Parathyroid adenoma (tissue), 2 donors: ENCODE data around the gene NEO1.

Experiments
- H2AFZ ChIP-seq: fragments of 300-600 bp; sonication (generic); one replicate; pipeline ENCODE4 v1.7.0; 2017; ENCODE audit warnings: antibody characterized with exemption, mild to moderate bottlenecking
- H3K27ac ChIP-seq: fragments of 300-600 bp; sonication (generic); one replicate; pipeline ENCODE4 v1.7.0; 2017
- H3K27me3 ChIP-seq: fragments of 300-600 bp; sonication (generic); one replicate; pipeline ENCODE4 v1.7.0; 2017; ENCODE audit warnings: low read length; ENCODE audit not compliant: control insufficient read depth, insufficient read depth
- H3K36me3 ChIP-seq: fragments of 300-600 bp; sonication (generic); one replicate; pipeline ENCODE4 v1.7.0; 2017; ENCODE audit warnings: low read length; ENCODE audit not compliant: control insufficient read depth, insufficient read depth
- H3K4me1 ChIP-seq: fragments of 300-600 bp; sonication (generic); one replicate; pipeline ENCODE4 v1.7.0; 2017; ENCODE audit warnings: control low read depth
- H3K4me2 ChIP-seq: fragments of 300-600 bp; sonication (generic); one replicate; pipeline ENCODE4 v1.7.0; 2017; ENCODE audit warnings: low read length
- H3K4me3 ChIP-seq: fragments of 300-600 bp; sonication (generic); one replicate; pipeline ENCODE4 v1.7.0; 2017; ENCODE audit warnings: low read depth, low read length
- H3K79me2 ChIP-seq: fragments of 300-600 bp; sonication (generic); one replicate; pipeline ENCODE4 v1.7.0; 2017; ENCODE audit warnings: control low read depth
- H3K9ac ChIP-seq: fragments of 300-600 bp; sonication (generic); one replicate; pipeline ENCODE4 v1.7.0; 2017; ENCODE audit warnings: mild to moderate bottlenecking
- H3K9me3 ChIP-seq: fragments of 300-600 bp; sonication (generic); one replicate; pipeline ENCODE4 v1.7.0; 2017; ENCODE audit warnings: low read length; ENCODE audit not compliant: control insufficient read depth
- CTCF ChIP-seq: fragments of 300-600 bp; sonication (generic); IDR thresholded peaks from one replicate; pipeline ENCODE4 v1.7.0; 2017; ENCODE audit warnings: antibody characterized with exemption, mild to moderate bottlenecking
- donor health status: primary hyperparathyroidism.

The NEO1 gene

GRCh38 chr15:73054417-73054953, 2.2 kb downstream of the NEO1 start:
- Histone ChIP-seq H3K4me2 (no peak overlapping the region), H3K9me3 (no peaks in the 10 kb centered on the region), H3K27me3 (no peaks in the 10 kb centered on the region), H3K4me3 (peak overlapping the region; percentile 20), H2AFZ (no peak overlapping the region), H3K79me2 (no peaks in the 10 kb centered on the region), H3K9ac (no peak overlapping the region), H3K36me3 (no peaks in the 10 kb centered on the region), H3K27ac (no peak overlapping the region), H3K4me1 (peaks cover 4% of the 10 kb centered on the region)
- no peak for TF ChIP-seq CTCF

- Histone ChIP-seq H3K4me3 (no peak overlapping the region), H3K27ac (no peak overlapping the region), H3K4me2 (no peak overlapping the region), H3K9ac (no peak overlapping the region), H3K36me3 (no peaks in the 10 kb centered on the region), H3K27me3 (no peaks in the 10 kb centered on the region), H3K9me3 (no peaks in the 10 kb centered on the region), H2AFZ (no peak overlapping the region), H3K4me1 (no peaks in the 10 kb centered on the region), H3K79me2 (no peaks in the 10 kb centered on the region)
- no peak for TF ChIP-seq CTCF
These were observed 4.2 kb downstream of the NEO1 start for GRCh38 chr15:73056460-73056859.

GRCh38 chr15:73058437-73058836, 6.2 kb downstream of the NEO1 start:
- H3K4me1 ChIP-seq: no peaks in the 10 kb centered on the region
- no peak overlapping the region for H2AFZ ChIP-seq
- no peaks in the 10 kb centered on the region for H3K9me3 ChIP-seq
- no peak overlapping the region for H3K4me3 ChIP-seq
- no peak for TF ChIP-seq CTCF
- H3K36me3 ChIP-seq: no peaks in the 10 kb centered on the region
- no peaks in the 10 kb centered on the region for H3K27me3 ChIP-seq
- no peak overlapping the region for H3K4me2 ChIP-seq
- no peak overlapping the region for H3K9ac ChIP-seq
- no peak overlapping the region for H3K27ac ChIP-seq
- H3K79me2 ChIP-seq: no peaks in the 10 kb centered on the region

- no peaks in the 10 kb centered on the region for H3K9me3 ChIP-seq
- H3K4me1 ChIP-seq: no peaks in the 10 kb centered on the region
- no peak overlapping the region for H3K9ac ChIP-seq
- H2AFZ ChIP-seq: no peak overlapping the region
- no peak overlapping the region for H3K27ac ChIP-seq
- no peak overlapping the region for H3K4me3 ChIP-seq
- H3K27me3 ChIP-seq: no peaks in the 10 kb centered on the region
- no peak overlapping the region for H3K4me2 ChIP-seq
- no peak for TF ChIP-seq CTCF
- H3K36me3 ChIP-seq: no peaks in the 10 kb centered on the region
- no peaks in the 10 kb centered on the region for H3K79me2 ChIP-seq
These were observed 12.9 kb downstream of the NEO1 start for GRCh38 chr15:73065114-73065513.

- H3K4me1 ChIP-seq: no peaks in the 10 kb centered on the region
- H3K9ac ChIP-seq: no peak overlapping the region
- no peak overlapping the region for H3K4me3 ChIP-seq
- no peaks in the 10 kb centered on the region for H3K79me2 ChIP-seq
- no peaks in the 10 kb centered on the region for H3K9me3 ChIP-seq
- no peak overlapping the region for H3K4me2 ChIP-seq
- TF ChIP-seq CTCF: no peak
- H3K27me3 ChIP-seq: no peaks in the 10 kb centered on the region
- H2AFZ ChIP-seq: no peak overlapping the region
- no peak overlapping the region for H3K27ac ChIP-seq
- no peaks in the 10 kb centered on the region for H3K36me3 ChIP-seq
These were observed 16.8 kb downstream of the NEO1 start for GRCh38 chr15:73069109-73069508.
